HL-60 (cell line): ENCODE results near the gene SKI.

Experiments
- DNase-seq, 2 experiments: peaks; one replicate each; pipeline ENCODE4 v3.0.0-alpha.2; 2010 to 2020; ENCODE audit warnings: low read depth in 1 of 2, low spot score in 1 of 2
- H3K27ac ChIP-seq: fragments of 250-450 bp; sonication (Bioruptor Pico); replicated peaks from 2 replicates; pipeline ENCODE4 v1.5.1; 2020; ENCODE audit warnings: mild to moderate bottlenecking, moderate library complexity
- H3K27me3 ChIP-seq: fragments of 250-450 bp; sonication (Bioruptor Pico); 2 replicates; pipeline ENCODE4 v1.5.1; 2021; ENCODE audit warnings: mild to moderate bottlenecking, moderate library complexity; ENCODE audit not compliant: insufficient read depth, poor library complexity, severe bottlenecking
- H3K4me3 ChIP-seq: replicated peaks from 2 replicates; pipeline ENCODE4 v1.5.1; 2011; ENCODE audit warnings: mild to moderate bottlenecking, control low read depth, low read length; ENCODE audit not compliant: insufficient read depth
- CTCF ChIP-seq: IDR thresholded peaks from one replicate; pipeline ENCODE4 v1.5.1; 2011; ENCODE audit warnings: low read length, control low read depth, inconsistent platforms; ENCODE audit not compliant: insufficient read depth
- GABPA ChIP-seq: IDR thresholded peaks from 2 replicates; pipeline ENCODE4 v1.6.1; 2012; ENCODE audit warnings: low read depth
- POLR2AphosphoS5 ChIP-seq: IDR thresholded peaks from 2 replicates; pipeline ENCODE4 v1.6.1; 2012; ENCODE audit warnings: low read depth
- REST ChIP-seq: IDR thresholded peaks from 2 replicates; pipeline ENCODE4 v1.6.1; 2012; ENCODE audit warnings: low read depth; ENCODE audit not compliant: insufficient replicate concordance
- SPI1 ChIP-seq: IDR thresholded peaks from 2 replicates; pipeline ENCODE4 v1.6.1; 2012; ENCODE audit warnings: low read depth, mild to moderate bottlenecking, borderline replicate concordance

Gene SKI

GRCh38 chr1:2347409-2347785 lies 119.3 kb downstream of the SKI start:
- no peak overlapping the region for H3K27ac ChIP-seq
- no peak overlapping the region for H3K4me3 ChIP-seq
- TF ChIP-seq REST = no peak
- no peak for TF ChIP-seq POLR2AphosphoS5
- TF ChIP-seq CTCF = no peak
- TF ChIP-seq GABPA = no peak
- TF ChIP-seq SPI1 = no peak
- H3K27me3 ChIP-seq = no peaks in the 10 kb centered on the region
- no peak for DNase-seq

GRCh38 chr1:2347896-2348295 lies 119.8 kb downstream of the SKI start:
- H3K27ac ChIP-seq = no peak overlapping the region
- DNase-seq = no peak
- no peak overlapping the region for H3K4me3 ChIP-seq
- H3K27me3 ChIP-seq = no peaks in the 10 kb centered on the region
- TF ChIP-seq SPI1 = no peak
- no peak for TF ChIP-seq REST
- no peak for TF ChIP-seq POLR2AphosphoS5
- TF ChIP-seq CTCF = no peak
- no peak for TF ChIP-seq GABPA

- Histone ChIP-seq H3K4me3 (no peak overlapping the region), H3K27me3 (no peaks in the 10 kb centered on the region), H3K27ac (no peak overlapping the region)
- TF ChIP-seq POLR2AphosphoS5 (no peak), GABPA (no peak), SPI1 (no peak), CTCF (no peak), REST (no peak)
- DNase-seq = no peak
Observed at GRCh38 chr1:2348346-2349325, 120.5 kb downstream of the SKI start.
